Measurements from ENCODE around the gene TEX264.

Gene TEX264

GRCh38 chr3:51682526-51682925 lies 11.5 kb downstream of the TEX264 start:
- TF ChIP-seq EP300 (IDR thresholded peaks at IDR 0.05; ENCODE audit: borderline replicate concordance) (no peak), YY1 (IDR thresholded peaks at IDR 0.05; ENCODE audit: low read depth) (no peak), TCF12 (IDR thresholded peaks at IDR 0.05; ENCODE audit: low read depth) (no peak), FOXM1 (IDR thresholded peaks at IDR 0.05; ENCODE audit: borderline replicate concordance, low read depth) (no peak), RAD21 (IDR thresholded peaks at IDR 0.05; ENCODE audit: low read depth) (no peak), NFIC (IDR thresholded peaks at IDR 0.05) (no peak), TAF1 (IDR thresholded peaks at IDR 0.05; ENCODE audit: low read depth) (no peak), CEBPB (IDR thresholded peaks at IDR 0.05) (no peak), ZBTB7A (IDR thresholded peaks at IDR 0.05; ENCODE audit: low read depth) (no peak), TEAD4 (IDR thresholded peaks at IDR 0.05) (no peak), CREB1 (IDR thresholded peaks at IDR 0.05; ENCODE audit: low read depth) (no peak), EGR1 (IDR thresholded peaks at IDR 0.05) (no peak)
- TF ChIP-seq, protein P1, sequence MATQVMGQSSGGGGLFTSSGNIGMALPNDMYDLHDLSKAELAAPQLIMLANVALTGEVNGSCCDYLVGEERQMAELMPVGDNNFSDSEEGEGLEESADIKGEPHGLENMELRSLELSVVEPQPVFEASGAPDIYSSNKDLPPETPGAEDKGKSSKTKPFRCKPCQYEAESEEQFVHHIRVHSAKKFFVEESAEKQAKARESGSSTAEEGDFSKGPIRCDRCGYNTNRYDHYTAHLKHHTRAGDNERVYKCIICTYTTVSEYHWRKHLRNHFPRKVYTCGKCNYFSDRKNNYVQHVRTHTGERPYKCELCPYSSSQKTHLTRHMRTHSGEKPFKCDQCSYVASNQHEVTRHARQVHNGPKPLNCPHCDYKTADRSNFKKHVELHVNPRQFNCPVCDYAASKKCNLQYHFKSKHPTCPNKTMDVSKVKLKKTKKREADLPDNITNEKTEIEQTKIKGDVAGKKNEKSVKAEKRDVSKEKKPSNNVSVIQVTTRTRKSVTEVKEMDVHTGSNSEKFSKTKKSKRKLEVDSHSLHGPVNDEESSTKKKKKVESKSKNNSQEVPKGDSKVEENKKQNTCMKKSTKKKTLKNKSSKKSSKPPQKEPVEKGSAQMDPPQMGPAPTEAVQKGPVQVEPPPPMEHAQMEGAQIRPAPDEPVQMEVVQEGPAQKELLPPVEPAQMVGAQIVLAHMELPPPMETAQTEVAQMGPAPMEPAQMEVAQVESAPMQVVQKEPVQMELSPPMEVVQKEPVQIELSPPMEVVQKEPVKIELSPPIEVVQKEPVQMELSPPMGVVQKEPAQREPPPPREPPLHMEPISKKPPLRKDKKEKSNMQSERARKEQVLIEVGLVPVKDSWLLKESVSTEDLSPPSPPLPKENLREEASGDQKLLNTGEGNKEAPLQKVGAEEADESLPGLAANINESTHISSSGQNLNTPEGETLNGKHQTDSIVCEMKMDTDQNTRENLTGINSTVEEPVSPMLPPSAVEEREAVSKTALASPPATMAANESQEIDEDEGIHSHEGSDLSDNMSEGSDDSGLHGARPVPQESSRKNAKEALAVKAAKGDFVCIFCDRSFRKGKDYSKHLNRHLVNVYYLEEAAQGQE (IDR thresholded peaks at IDR 0.05; ENCODE audit: low read depth) = no peak
- TF ChIP-seq, protein P2, sequence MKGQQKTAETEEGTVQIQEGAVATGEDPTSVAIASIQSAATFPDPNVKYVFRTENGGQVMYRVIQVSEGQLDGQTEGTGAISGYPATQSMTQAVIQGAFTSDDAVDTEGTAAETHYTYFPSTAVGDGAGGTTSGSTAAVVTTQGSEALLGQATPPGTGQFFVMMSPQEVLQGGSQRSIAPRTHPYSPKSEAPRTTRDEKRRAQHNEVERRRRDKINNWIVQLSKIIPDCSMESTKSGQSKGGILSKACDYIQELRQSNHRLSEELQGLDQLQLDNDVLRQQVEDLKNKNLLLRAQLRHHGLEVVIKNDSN (IDR thresholded peaks at IDR 0.05) = no peak
- TF ChIP-seq, protein P3, sequence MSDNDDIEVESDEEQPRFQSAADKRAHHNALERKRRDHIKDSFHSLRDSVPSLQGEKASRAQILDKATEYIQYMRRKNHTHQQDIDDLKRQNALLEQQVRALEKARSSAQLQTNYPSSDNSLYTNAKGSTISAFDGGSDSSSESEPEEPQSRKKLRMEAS (IDR thresholded peaks at IDR 0.05) = no peak

DNA sequence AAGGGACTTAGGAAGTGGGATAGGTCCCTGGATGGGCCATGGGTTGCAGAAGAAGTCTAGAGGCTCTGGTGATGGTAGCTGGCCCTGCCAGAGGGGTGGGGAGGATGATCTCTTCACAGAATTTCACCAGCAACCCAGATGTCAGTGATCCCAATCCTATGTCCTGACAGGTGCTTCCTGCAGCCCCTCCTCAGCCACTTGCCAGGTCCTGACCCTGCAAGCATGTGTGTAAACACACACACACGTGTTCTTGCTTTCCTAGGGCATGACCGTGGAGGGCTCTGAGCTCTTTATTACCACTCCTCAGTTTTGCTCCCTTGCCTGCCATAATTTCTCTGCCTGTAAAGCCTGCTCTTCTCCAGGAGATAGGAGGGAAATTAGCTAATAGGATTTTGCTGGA lies 12.5 kb downstream of the TEX264 start:
- TF ChIP-seq, protein P2 (IDR thresholded peaks at IDR 0.05) = no peak
- TF ChIP-seq TEAD4 (IDR thresholded peaks at IDR 0.05) (no peak), CEBPB (IDR thresholded peaks at IDR 0.05) (no peak), EP300 (IDR thresholded peaks at IDR 0.05; ENCODE audit: borderline replicate concordance) (no peak), ZBTB7A (IDR thresholded peaks at IDR 0.05; ENCODE audit: low read depth) (no peak), TCF12 (IDR thresholded peaks at IDR 0.05; ENCODE audit: low read depth) (no peak), TAF1 (IDR thresholded peaks at IDR 0.05; ENCODE audit: low read depth) (no peak), CREB1 (IDR thresholded peaks at IDR 0.05; ENCODE audit: low read depth) (no peak), RAD21 (IDR thresholded peaks at IDR 0.05; ENCODE audit: low read depth) (no peak), NFIC (IDR thresholded peaks at IDR 0.05) (no peak), EGR1 (IDR thresholded peaks at IDR 0.05) (no peak), FOXM1 (IDR thresholded peaks at IDR 0.05; ENCODE audit: borderline replicate concordance, low read depth) (no peak), YY1 (IDR thresholded peaks at IDR 0.05; ENCODE audit: low read depth) (no peak)
- TF ChIP-seq, protein P1 (IDR thresholded peaks at IDR 0.05; ENCODE audit: low read depth) = no peak
- TF ChIP-seq, protein P3 (IDR thresholded peaks at IDR 0.05) = no peak

- TF ChIP-seq, protein P2 (IDR thresholded peaks at IDR 0.05) = no peak
- TF ChIP-seq, protein P3 (IDR thresholded peaks at IDR 0.05) = no peak
- no peak for TF ChIP-seq CEBPB (IDR thresholded peaks at IDR 0.05)
- no peak for TF ChIP-seq TEAD4 (IDR thresholded peaks at IDR 0.05)
- TF ChIP-seq, protein P1 (IDR thresholded peaks at IDR 0.05; ENCODE audit: low read depth) = no peak
- no peak for TF ChIP-seq ZBTB7A (IDR thresholded peaks at IDR 0.05; ENCODE audit: low read depth)
- no peak for TF ChIP-seq NFIC (IDR thresholded peaks at IDR 0.05)
- no peak for TF ChIP-seq RAD21 (IDR thresholded peaks at IDR 0.05; ENCODE audit: low read depth)
- no peak for TF ChIP-seq EGR1 (IDR thresholded peaks at IDR 0.05)
- no peak for TF ChIP-seq TCF12 (IDR thresholded peaks at IDR 0.05; ENCODE audit: low read depth)
- TF ChIP-seq EP300 (IDR thresholded peaks at IDR 0.05; ENCODE audit: borderline replicate concordance) = no peak
- no peak for TF ChIP-seq FOXM1 (IDR thresholded peaks at IDR 0.05; ENCODE audit: borderline replicate concordance, low read depth)
- no peak for TF ChIP-seq TAF1 (IDR thresholded peaks at IDR 0.05; ENCODE audit: low read depth)
- TF ChIP-seq CREB1 (IDR thresholded peaks at IDR 0.05; ENCODE audit: low read depth) = no peak
- TF ChIP-seq YY1 (IDR thresholded peaks at IDR 0.05; ENCODE audit: low read depth) = no peak
Observed at GRCh38 chr3:51684971-51685751, 14.1 kb downstream of the TEX264 start.

All from Ishikawa (cell line).